GM12801 (cell line): Measurements from ENCODE around the gene SMARCAL1.

Experiments used
- CTCF ChIP-seq: IDR thresholded peaks from one replicate; pipeline ENCODE4 v1.5.1; 2011; ENCODE audit warnings: control low read depth; ENCODE audit not compliant: insufficient read length; ENCODE audit errors: extremely low read depth

SMARCAL1 gene

GRCh38 chr2:216450784-216451183 lies 38.5 kb downstream of the SMARCAL1 start:
- no peak for TF ChIP-seq CTCF

DNA sequence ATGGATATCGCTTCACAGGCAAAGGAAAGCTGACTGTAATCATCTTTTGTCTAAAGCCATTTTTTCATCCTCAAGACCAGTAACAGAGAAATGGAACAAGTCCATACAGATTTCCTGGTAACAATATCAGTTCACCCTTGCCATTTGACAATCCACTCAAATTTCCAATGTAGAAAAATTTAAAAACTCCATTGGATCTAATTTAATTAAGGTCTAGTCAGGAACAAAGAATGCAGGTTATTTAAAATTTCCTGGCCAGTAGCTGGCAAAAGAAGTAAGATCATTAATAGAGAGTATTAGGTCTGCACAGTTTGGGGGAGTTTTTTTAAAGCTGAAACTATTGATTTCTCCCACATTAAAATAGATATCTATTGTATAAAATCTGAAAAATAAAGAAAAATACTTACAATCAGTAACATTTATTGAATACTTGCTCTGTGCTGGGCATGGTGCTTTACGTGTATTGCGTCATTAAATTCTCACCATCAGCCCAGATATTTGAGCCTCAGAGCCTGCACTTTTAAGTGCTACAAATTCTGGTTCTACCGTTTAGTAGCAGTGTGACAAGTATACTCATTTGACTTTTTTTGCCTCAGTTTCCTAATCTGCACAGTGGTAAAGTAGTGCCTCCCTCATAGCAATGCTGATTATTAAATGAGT lies 41.8 kb downstream of the SMARCAL1 start:
- TF ChIP-seq CTCF = no peak

- no peak for TF ChIP-seq CTCF
Observed at GRCh38 chr2:216463148-216463547, 50.9 kb downstream of the SMARCAL1 start.

- TF ChIP-seq CTCF = no peak
Observed at GRCh38 chr2:216464104-216464720, 51.9 kb downstream of the SMARCAL1 start.

- TF ChIP-seq CTCF = no peak
Observed at GRCh38 chr2:216465579-216466195, 53.4 kb downstream of the SMARCAL1 start.

GRCh38 chr2:216467845-216468244 lies 55.6 kb downstream of the SMARCAL1 start:
- TF ChIP-seq CTCF = no peak

GRCh38 chr2:216469661-216470060 lies 57.4 kb downstream of the SMARCAL1 start:
- TF ChIP-seq CTCF = no peak
